HFFc6 (cell line): ENCODE data around the gene ZNF521. TPM values are rescaled to one million over a fixed set of nuclear protein-coding genes. Genes with fewer than 3 reads are reported as not detected.

Source experiments
- DNase-seq: peaks from one replicate; pipeline ENCODE4 v3.0.0-alpha.2; 2018
- H3K27ac Mint-ChIP-seq: 2 replicates; pipeline ENCODE4 v1.8.0; 2020; ENCODE audit warnings: mild to moderate bottlenecking, mixed read lengths
- H3K27me3 Mint-ChIP-seq: 2 replicates; pipeline ENCODE4 v1.8.0; 2021; ENCODE audit warnings: mild to moderate bottlenecking, moderate library complexity, mixed read lengths; ENCODE audit not compliant: insufficient read depth
- H3K36me3 Mint-ChIP-seq: 2 replicates; pipeline ENCODE4 v1.8.0; 2021; ENCODE audit warnings: low read depth, mixed read lengths
- H3K4me1 Mint-ChIP-seq: 2 replicates; pipeline ENCODE4 v1.8.0; 2020; ENCODE audit warnings: low read depth, mixed read lengths
- H3K4me3 Mint-ChIP-seq: 2 replicates; pipeline ENCODE4 v1.8.0; 2020; ENCODE audit warnings: mild to moderate bottlenecking, moderate library complexity, mixed read lengths
- H3K9me3 Mint-ChIP-seq: 2 replicates; pipeline ENCODE4 v1.8.0; 2020; ENCODE audit warnings: mild to moderate bottlenecking, mixed read lengths
- CTCF ChIP-seq: fragments of 200-600 bp; sonication (generic); IDR thresholded peaks from 2 replicates; pipeline ENCODE4 v1.5.0; 2021; ENCODE audit warnings: antibody characterized with exemption, mild to moderate bottlenecking
- total RNA-seq, 6 experiments: library from RNA; stranded (reverse); fragmentation: NEBNext Ultra II Directional; extraction: Animal tissue kit (Norgen Biotek cat#: 25700); gene quantifications; 2 replicates in 1 of 6; 3 replicates in 5 of 6; pipeline ENCODE4 v1.2.3, GENCODE V29; 2021

Gene ZNF521
- total RNA-seq, 6 experiments from 2014 or later, result 0.27 to 5.3 (median 0.84) TPM

- Mint-ChIP-seq H3K27ac (no peak overlapping the region), H3K36me3 (no peaks in the 10 kb centered on the region)
- no peak for DNase-seq
Observed at GRCh38 chr18:25132786-25133496, 219.0 kb downstream of the ZNF521 start.

GRCh38 chr18:25126751-25127150, 225.2 kb downstream of the ZNF521 start:
- no peak for DNase-seq
- Mint-ChIP-seq H3K36me3 (no peaks in the 10 kb centered on the region), H3K27ac (no peak overlapping the region), H3K27me3 (no peaks in the 10 kb centered on the region; the same call in 1 of the 2 replicates), H3K9me3 (no peaks in the 10 kb centered on the region; the same call in 1 of the 2 replicates), H3K4me3 (no peak overlapping the region), H3K4me1 (peaks cover 10% of the 10 kb centered on the region; the same call in 1 of the 2 replicates)
- TF ChIP-seq CTCF, result no peak

More at GRCh38 chr18:25132786-25133496, 219.0 kb downstream of the ZNF521 start:
- no peak for TF ChIP-seq CTCF
- no peaks in the 10 kb centered on the region; the same call in 1 of the 2 replicates for H3K27me3 Mint-ChIP-seq
- no peaks in the 10 kb centered on the region for H3K4me1 Mint-ChIP-seq
- no peak overlapping the region for H3K4me3 Mint-ChIP-seq
- H3K9me3 Mint-ChIP-seq, result no peaks in the 10 kb centered on the region; the same call in 1 of the 2 replicates

- no peak overlapping the region for H3K4me3 Mint-ChIP-seq
- no peak overlapping the region for H3K27ac Mint-ChIP-seq
- TF ChIP-seq CTCF, result no peak
- no peaks in the 10 kb centered on the region for H3K36me3 Mint-ChIP-seq
- DNase-seq, result no peak
- peaks cover 10% of the 10 kb centered on the region; the same call in 1 of the 2 replicates for H3K4me1 Mint-ChIP-seq
- H3K9me3 Mint-ChIP-seq, result no peaks in the 10 kb centered on the region; the same call in 1 of the 2 replicates
- H3K27me3 Mint-ChIP-seq, result no peaks in the 10 kb centered on the region; the same call in 1 of the 2 replicates
Observed at GRCh38 chr18:25125680-25126079, 226.3 kb downstream of the ZNF521 start.

GRCh38 chr18:25123438-25124232, 228.3 kb downstream of the ZNF521 start:
- Mint-ChIP-seq H3K36me3 (no peaks in the 10 kb centered on the region), H3K4me1 (peaks cover 10% of the 10 kb centered on the region; the same call in 1 of the 2 replicates), H3K9me3 (no peaks in the 10 kb centered on the region; the same call in 1 of the 2 replicates), H3K4me3 (no peak overlapping the region), H3K27me3 (no peaks in the 10 kb centered on the region; the same call in 1 of the 2 replicates), H3K27ac (no peak overlapping the region)
- TF ChIP-seq CTCF, result no peak
- DNase-seq, result no peak

GRCh38 chr18:25121442-25121841, 230.5 kb downstream of the ZNF521 start:
- Mint-ChIP-seq H3K4me1 (peaks cover 10% of the 10 kb centered on the region; the same call in 1 of the 2 replicates), H3K27me3 (no peaks in the 10 kb centered on the region), H3K36me3 (no peaks in the 10 kb centered on the region), H3K4me3 (no peak overlapping the region), H3K9me3 (no peaks in the 10 kb centered on the region; the same call in 1 of the 2 replicates), H3K27ac (no peak overlapping the region)
- no peak for DNase-seq
- TF ChIP-seq CTCF, result no peak
